ACC112 (cell line): ENCODE results near the gene ENKD1.

Source experiments
- H2AFZ ChIP-seq: fragments of 200-600 bp; sonication (generic); one replicate; pipeline ENCODE4 v1.6.0; 2017; ENCODE audit warnings: antibody characterized with exemption, low read length; ENCODE audit not compliant: unreplicated experiment
- H3K27ac ChIP-seq: fragments of 200-600 bp; sonication (generic); 2 replicates; pipeline ENCODE4 v1.5.1; 2014; ENCODE audit warnings: low read depth, mild to moderate bottlenecking, antibody characterized with exemption, low read length, moderate library complexity
- H3K27me3 ChIP-seq: fragments of 200-600 bp; sonication (generic); 2 replicates; pipeline ENCODE4 v1.6.1; 2014; ENCODE audit warnings: mild to moderate bottlenecking, antibody characterized with exemption, low read length, moderate library complexity, mixed read lengths; ENCODE audit not compliant: insufficient read depth
- H3K36me3 ChIP-seq: fragments of 200-600 bp; sonication (generic); 2 replicates; pipeline ENCODE4 v1.6.1; 2016; ENCODE audit warnings: mild to moderate bottlenecking, antibody characterized with exemption, low read length, moderate library complexity, mixed read lengths; ENCODE audit not compliant: insufficient read depth
- H3K4me1 ChIP-seq: fragments of 200-600 bp; sonication (generic); one replicate; pipeline ENCODE4 v1.6.1; 2016; ENCODE audit warnings: low read length, mixed read lengths; ENCODE audit not compliant: insufficient read depth, unreplicated experiment, control insufficient read depth
- H3K4me3 ChIP-seq: fragments of 200-600 bp; sonication (generic); 2 replicates; pipeline ENCODE4 v1.5.1; 2014; ENCODE audit warnings: mild to moderate bottlenecking, low read depth, low read length
- H3K79me2 ChIP-seq: fragments of 200-600 bp; sonication (generic); one replicate; pipeline ENCODE4 v1.6.0; 2016; ENCODE audit warnings: low read length; ENCODE audit not compliant: control insufficient read depth, unreplicated experiment, insufficient read depth

The ENKD1 gene

GRCh38 chr16:67679935-67680897 is 13.7 kb upstream of the ENKD1 start:
- no peak overlapping the region for H2AFZ ChIP-seq
- H3K27me3 ChIP-seq, result no peaks in the 10 kb centered on the region
- H3K4me3 ChIP-seq, result no peak overlapping the region
- no peaks in the 10 kb centered on the region for H3K4me1 ChIP-seq
- no peak overlapping the region for H3K27ac ChIP-seq
- no peaks in the 10 kb centered on the region for H3K79me2 ChIP-seq
- peaks cover 15% of the 10 kb centered on the region; the same call in 1 of the 2 replicates for H3K36me3 ChIP-seq

GRCh38 chr16:67678354-67679023 is 11.9 kb upstream of the ENKD1 start:
- H3K79me2 ChIP-seq, result no peaks in the 10 kb centered on the region
- H3K27ac ChIP-seq, result no peak overlapping the region
- H3K27me3 ChIP-seq, result no peaks in the 10 kb centered on the region
- H3K36me3 ChIP-seq, result peaks cover 7% of the 10 kb centered on the region; the same call in 1 of the 2 replicates
- H2AFZ ChIP-seq, result no peak overlapping the region
- no peak overlapping the region for H3K4me3 ChIP-seq
- H3K4me1 ChIP-seq, result peaks cover 2% of the 10 kb centered on the region

- Histone ChIP-seq H3K79me2 (no peaks in the 10 kb centered on the region), H3K4me3 (no peak overlapping the region), H3K27ac (no peak overlapping the region), H3K36me3 (peaks cover 5% of the 10 kb centered on the region; the same call in 1 of the 2 replicates), H2AFZ (no peak overlapping the region), H3K27me3 (no peaks in the 10 kb centered on the region), H3K4me1 (peaks cover 5% of the 10 kb centered on the region)
These were observed 11.2 kb upstream of the ENKD1 start for GRCh38 chr16:67677712-67678111.

GRCh38 chr16:67676939-67677338 is 10.4 kb upstream of the ENKD1 start:
- H3K27me3 ChIP-seq, result no peaks in the 10 kb centered on the region
- peaks cover 5% of the 10 kb centered on the region for H3K4me1 ChIP-seq
- no peaks in the 10 kb centered on the region for H3K79me2 ChIP-seq
- H3K36me3 ChIP-seq, result peaks cover 5% of the 10 kb centered on the region; the same call in 1 of the 2 replicates
- H2AFZ ChIP-seq, result no peak overlapping the region
- H3K27ac ChIP-seq, result no peak overlapping the region
- H3K4me3 ChIP-seq, result no peak overlapping the region

GRCh38 chr16:67676516-67676915 is 10.0 kb upstream of the ENKD1 start:
- H2AFZ ChIP-seq, result no peak overlapping the region
- no peak overlapping the region for H3K27ac ChIP-seq
- peaks cover 5% of the 10 kb centered on the region for H3K4me1 ChIP-seq

GRCh38 chr16:67675999-67676398 is 9.4 kb upstream of the ENKD1 start:
- no peak overlapping the region for H2AFZ ChIP-seq
- H3K27me3 ChIP-seq, result no peaks in the 10 kb centered on the region
- peaks cover 5% of the 10 kb centered on the region for H3K4me1 ChIP-seq
- peaks cover 5% of the 10 kb centered on the region; the same call in 1 of the 2 replicates for H3K36me3 ChIP-seq
- H3K79me2 ChIP-seq, result no peaks in the 10 kb centered on the region
- no peak overlapping the region for H3K27ac ChIP-seq
- no peak overlapping the region for H3K4me3 ChIP-seq

More at GRCh38 chr16:67676516-67676915, 10.0 kb upstream of the ENKD1 start:
- peaks cover 5% of the 10 kb centered on the region; the same call in 1 of the 2 replicates for H3K36me3 ChIP-seq
- no peaks in the 10 kb centered on the region for H3K27me3 ChIP-seq
- H3K4me3 ChIP-seq, result no peak overlapping the region
- no peaks in the 10 kb centered on the region for H3K79me2 ChIP-seq

GRCh38 chr16:67675579-67675935 is 9.0 kb upstream of the ENKD1 start:
- no peak overlapping the region for H2AFZ ChIP-seq
- no peak overlapping the region for H3K4me3 ChIP-seq
- H3K4me1 ChIP-seq, result peaks cover 5% of the 10 kb centered on the region
- no peak overlapping the region for H3K27ac ChIP-seq
- H3K36me3 ChIP-seq, result peaks cover 5% of the 10 kb centered on the region; the same call in 1 of the 2 replicates
- no peaks in the 10 kb centered on the region for H3K79me2 ChIP-seq
- no peaks in the 10 kb centered on the region for H3K27me3 ChIP-seq

- Histone ChIP-seq H2AFZ (no peak overlapping the region), H3K36me3 (peaks cover 5% of the 10 kb centered on the region; the same call in 1 of the 2 replicates), H3K79me2 (no peaks in the 10 kb centered on the region), H3K4me3 (no peak overlapping the region), H3K27ac (no peak overlapping the region), H3K27me3 (no peaks in the 10 kb centered on the region), H3K4me1 (peaks cover 5% of the 10 kb centered on the region)
These were observed 8.5 kb upstream of the ENKD1 start for GRCh38 chr16:67674851-67675578.

GRCh38 chr16:67673712-67674580 is 7.4 kb upstream of the ENKD1 start:
- H3K4me1 ChIP-seq, result peaks cover 5% of the 10 kb centered on the region
- no peak overlapping the region for H2AFZ ChIP-seq
- no peaks in the 10 kb centered on the region for H3K27me3 ChIP-seq
- no peak overlapping the region for H3K27ac ChIP-seq
- no peak overlapping the region for H3K4me3 ChIP-seq
- H3K79me2 ChIP-seq, result no peaks in the 10 kb centered on the region
- H3K36me3 ChIP-seq, result peaks cover 5% of the 10 kb centered on the region; the same call in 1 of the 2 replicates
